ENCODE measurements around the gene UXT.

DNA sequence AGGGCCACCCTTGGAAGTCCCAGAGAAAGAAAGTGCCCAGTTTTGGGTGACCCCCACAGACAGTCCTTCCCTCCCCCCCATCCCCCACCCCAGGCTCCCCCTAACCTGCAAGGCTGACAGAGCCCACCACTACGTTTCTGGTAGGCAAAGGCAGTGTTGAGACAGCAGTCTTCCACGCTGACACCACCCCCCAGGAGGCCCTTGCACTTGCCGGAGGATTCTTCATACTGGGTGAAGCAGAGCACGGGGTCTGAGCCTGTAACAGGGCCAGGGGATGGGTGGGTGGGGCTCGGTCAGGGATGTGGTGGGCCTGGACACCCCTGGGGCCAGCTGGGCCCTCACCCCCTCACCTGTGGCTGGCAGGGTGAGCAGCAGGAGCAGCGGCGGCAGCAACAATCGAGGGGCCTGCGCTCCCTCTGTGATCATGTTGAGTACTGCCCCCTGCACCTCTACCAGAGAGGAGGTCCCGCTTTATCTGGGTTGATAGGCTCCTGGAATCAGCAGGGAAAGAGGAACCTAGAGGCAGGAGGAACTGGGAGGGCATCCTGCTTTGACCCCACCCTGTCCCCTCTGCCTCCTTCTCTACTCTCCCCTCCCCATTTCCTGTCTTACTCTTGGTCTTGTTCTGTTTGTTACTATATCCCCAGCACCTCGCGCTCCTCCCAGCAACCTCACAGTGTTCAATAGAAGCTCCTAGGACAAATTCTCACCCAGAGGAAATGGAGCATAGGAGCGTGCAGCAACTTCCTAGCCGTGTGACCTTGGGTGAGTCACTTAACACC is 29.4 kb downstream of the UXT start, which contains the start of gene CFP:
- TF ChIP-seq CTCF (IDR thresholded peaks at IDR 0.05; ENCODE audit: low read depth, low read length): no peak
- no peak for TF ChIP-seq POLR2A (IDR thresholded peaks at IDR 0.05; ENCODE audit: extremely low read depth, insufficient read length)
- TF ChIP-seq MYC (IDR thresholded peaks at IDR 0.05; ENCODE audit: low read depth, low read length): no peak

Measured in NB4 (cell line).